H9 (cell line): ENCODE data around the gene RPS6KB1. TPM values are rescaled to one million over a fixed set of nuclear protein-coding genes. Genes with fewer than 3 reads are reported as not detected.

Experiments used
- DNase-seq: peaks from one replicate; pipeline ENCODE4 v3.0.0-alpha.2; 2017
- H2AFZ ChIP-seq: one replicate; pipeline ENCODE4 v1.6.1; 2013; ENCODE audit warnings: mild to moderate bottlenecking, low read length, control low read depth, moderate library complexity
- H2AK5ac ChIP-seq: 2 replicates; pipeline ENCODE4 v1.6.1; 2013; ENCODE audit warnings: low read length, control low read depth, mixed read lengths; ENCODE audit not compliant: insufficient read length
- H2BK120ac ChIP-seq: one replicate; pipeline ENCODE4 v1.6.1; 2013; ENCODE audit warnings: low read depth, mild to moderate bottlenecking, low read length, control low read depth, inconsistent platforms; ENCODE audit not compliant: poor library complexity, severe bottlenecking
- H2BK12ac ChIP-seq: 2 replicates; pipeline ENCODE4 v1.6.1; 2013; ENCODE audit warnings: low read length, control low read depth, mixed read lengths, low read depth; ENCODE audit not compliant: insufficient read length
- H2BK15ac ChIP-seq: 2 replicates; pipeline ENCODE4 v1.6.1; 2013; ENCODE audit warnings: low read depth, low read length, control low read depth
- H2BK20ac ChIP-seq: one replicate; pipeline ENCODE4 v1.6.1; 2013; ENCODE audit warnings: low read depth, mild to moderate bottlenecking, low read length, control low read depth, inconsistent platforms; ENCODE audit not compliant: poor library complexity, severe bottlenecking
- H2BK5ac ChIP-seq: 2 replicates; pipeline ENCODE4 v1.6.1; 2013; ENCODE audit warnings: low read length, control low read depth, mixed read lengths; ENCODE audit not compliant: insufficient read length
- H3K14ac ChIP-seq: 2 replicates; pipeline ENCODE4 v1.6.1; 2013; ENCODE audit warnings: low read length, control low read depth; ENCODE audit not compliant: insufficient read depth
- H3K18ac ChIP-seq: 2 replicates; pipeline ENCODE4 v1.6.1; 2013; ENCODE audit warnings: low read depth, mild to moderate bottlenecking, mixed read lengths, low read length, control low read depth; ENCODE audit not compliant: insufficient read length
- H3K23ac ChIP-seq: 2 replicates; pipeline ENCODE4 v1.6.1; 2013; ENCODE audit warnings: low read length, control low read depth, mixed read lengths, low read depth; ENCODE audit not compliant: insufficient read length
- H3K23me2 ChIP-seq: 2 replicates; pipeline ENCODE4 v1.6.1; 2013; ENCODE audit warnings: low read depth, mild to moderate bottlenecking, mixed read lengths, low read length, control low read depth; ENCODE audit not compliant: insufficient read length, poor library complexity, severe bottlenecking
- H3K27ac ChIP-seq: 2 replicates; pipeline ENCODE4 v1.5.1; 2013; ENCODE audit warnings: low read length, control low read depth, mixed read lengths, low read depth; ENCODE audit not compliant: insufficient read length
- H3K27me3 ChIP-seq: 2 replicates; pipeline ENCODE4 v1.6.1; 2013; ENCODE audit warnings: low read length, control low read depth, inconsistent platforms; ENCODE audit not compliant: insufficient read depth
- H3K4ac ChIP-seq: 2 replicates; pipeline ENCODE4 v1.6.1; 2013; ENCODE audit warnings: low read depth, mild to moderate bottlenecking, control low read depth, inconsistent platforms, low read length, moderate library complexity
- H3K4me1 ChIP-seq: 2 replicates; pipeline ENCODE4 v1.6.1; 2013; ENCODE audit warnings: low read length, control low read depth, inconsistent platforms; ENCODE audit not compliant: insufficient read depth
- H3K4me2 ChIP-seq: 2 replicates; pipeline ENCODE4 v1.6.1; 2013; ENCODE audit warnings: low read length, control low read depth, mixed read lengths; ENCODE audit not compliant: insufficient read length, insufficient read depth
- H3K56ac ChIP-seq: 2 replicates; pipeline ENCODE4 v1.6.1; 2013; ENCODE audit warnings: low read depth, mild to moderate bottlenecking, mixed read lengths, low read length, control low read depth; ENCODE audit not compliant: insufficient read length
- H3K79me1 ChIP-seq: 2 replicates; pipeline ENCODE4 v1.6.1; 2013; ENCODE audit warnings: low read depth, mild to moderate bottlenecking, moderate library complexity, low read length, control low read depth, inconsistent platforms; ENCODE audit not compliant: insufficient read depth, poor library complexity, severe bottlenecking
- H3K79me2 ChIP-seq: 2 replicates; pipeline ENCODE4 v1.6.1; 2013; ENCODE audit warnings: low read length, control low read depth, inconsistent platforms; ENCODE audit not compliant: insufficient read depth
- H3K9ac ChIP-seq: 2 replicates; pipeline ENCODE4 v1.6.1; 2013; ENCODE audit warnings: low read length, control low read depth, mixed read lengths; ENCODE audit not compliant: insufficient read length; ENCODE audit errors: extremely low read depth
- H3K9me3 ChIP-seq: one replicate; pipeline ENCODE4 v1.6.1; 2013; ENCODE audit warnings: low read depth, low read length, inconsistent platforms; ENCODE audit not compliant: control insufficient read depth
- H3T11ph ChIP-seq: one replicate; pipeline ENCODE4 v1.6.1; 2013; ENCODE audit warnings: mild to moderate bottlenecking, low read length, control low read depth, inconsistent platforms
- H4K20me1 ChIP-seq: one replicate; pipeline ENCODE4 v1.6.1; 2013; ENCODE audit not compliant: control insufficient read depth, insufficient read length, insufficient read depth
- H4K5ac ChIP-seq: 2 replicates; pipeline ENCODE4 v1.6.1; 2013; ENCODE audit warnings: low read depth, mild to moderate bottlenecking, mixed read lengths, low read length, control low read depth; ENCODE audit not compliant: insufficient read length
- H4K8ac ChIP-seq: replicated peaks from 2 replicates; pipeline ENCODE4 v1.6.1; 2013; ENCODE audit warnings: low read length, control low read depth, mixed read lengths, low read depth; ENCODE audit not compliant: insufficient read length
- H4K91ac ChIP-seq: 2 replicates; pipeline ENCODE4 v1.6.1; 2013; ENCODE audit warnings: low read depth, mild to moderate bottlenecking, moderate library complexity, mixed read lengths, low read length, control low read depth; ENCODE audit not compliant: insufficient read length
- H3K27ac Mint-ChIP-seq, 3 experiments: 2 replicates in 2 of 3; 3 replicates in 1 of 3; pipeline ENCODE4 v1.8.0; 2020 to 2021; ENCODE audit warnings: mixed read lengths in 3 of 3, mild to moderate bottlenecking in 1 of 3, moderate library complexity in 1 of 3
- H3K27me3 Mint-ChIP-seq: 2 replicates; pipeline ENCODE4 v1.8.0; 2021; ENCODE audit warnings: low read depth, mild to moderate bottlenecking, moderate library complexity, mixed read lengths
- H3K36me3 Mint-ChIP-seq, 3 experiments: 2 replicates in 2 of 3; 3 replicates in 1 of 3; pipeline ENCODE4 v1.8.0; 2020 to 2021; ENCODE audit warnings: low read depth in 3 of 3, mixed read lengths in 3 of 3; ENCODE audit not compliant: insufficient read depth in 1 of 3
- H3K4me1 Mint-ChIP-seq, 2 experiments: 2 replicates each; pipeline ENCODE4 v1.8.0; 2020; ENCODE audit warnings: mixed read lengths in 2 of 2
- H3K4me3 Mint-ChIP-seq, 2 experiments: 2 replicates in 1 of 2; 3 replicates in 1 of 2; pipeline ENCODE4 v1.8.0; 2020 to 2021; ENCODE audit warnings: mild to moderate bottlenecking in 2 of 2, mixed read lengths in 2 of 2, moderate library complexity in 1 of 2
- H3K9me3 Mint-ChIP-seq, 2 experiments: 2 replicates in 1 of 2; 3 replicates in 1 of 2; pipeline ENCODE4 v1.8.0; 2020; ENCODE audit warnings: mild to moderate bottlenecking in 2 of 2, mixed read lengths in 2 of 2, moderate library complexity in 1 of 2
- WGBS: extraction: QIAGEN DNeasy Blood & Tissue Kit; methylation state at CpG from one replicate; pipeline ENCODE4 v1.1.7; 2013; ENCODE audit warnings: missing lambda C conversion rate, low lambda C conversion rate, mixed read lengths; ENCODE audit not compliant: insufficient read length; ENCODE audit errors: extremely low coverage; 5-methylcytosine and 5-hydroxymethylcytosine counted together
- total RNA-seq: library from RNA; stranded (reverse); gene quantifications from 2 replicates; pipeline ENCODE4 v1.2.1, GENCODE V29; 2021
- TF ChIP-seq, protein P1 (sequence below): fragments of 200-600 bp; sonication (generic); conservative IDR thresholded peaks from 3 replicates; pipeline ENCODE4 v1.8.0; 2021; ENCODE audit warnings: antibody characterized with exemption, mild to moderate bottlenecking

The RPS6KB1 gene
- total RNA-seq, 1 experiment from 2014 or later, result 36.1 TPM

- no peaks in the 10 kb centered on the region for H3K9me3 Mint-ChIP-seq
- Histone ChIP-seq H2AK5ac (no peak overlapping the region), H3K14ac (no peak overlapping the region), H2AFZ (no peak overlapping the region), H3K23me2 (no peaks in the 10 kb centered on the region), H4K91ac (no peak overlapping the region), H3K9ac (no peak overlapping the region), H3T11ph (no peak overlapping the region), H2BK12ac (no peak overlapping the region), H2BK120ac (no peak overlapping the region), H2BK15ac (no peak overlapping the region), H3K56ac (no peak overlapping the region), H3K4me2 (no peak overlapping the region), H3K79me1 (no peaks in the 10 kb centered on the region), H4K8ac (no peak overlapping the region), H3K79me2 (no peaks in the 10 kb centered on the region), H2BK20ac (no peak overlapping the region), H4K5ac (no peak overlapping the region), H4K20me1 (no peaks in the 10 kb centered on the region), H2BK5ac (no peak overlapping the region), H3K4me1 (no peaks in the 10 kb centered on the region), H3K4ac (no peak overlapping the region), H3K27ac (no peak overlapping the region), H3K27me3 (no peaks in the 10 kb centered on the region), H3K23ac (no peak overlapping the region), H3K18ac (no peak overlapping the region), H3K9me3 (no peaks in the 10 kb centered on the region)
- DNase-seq, result no peak
- H3K4me1 Mint-ChIP-seq, result no peaks in the 10 kb centered on the region
- TF ChIP-seq, protein P1, sequence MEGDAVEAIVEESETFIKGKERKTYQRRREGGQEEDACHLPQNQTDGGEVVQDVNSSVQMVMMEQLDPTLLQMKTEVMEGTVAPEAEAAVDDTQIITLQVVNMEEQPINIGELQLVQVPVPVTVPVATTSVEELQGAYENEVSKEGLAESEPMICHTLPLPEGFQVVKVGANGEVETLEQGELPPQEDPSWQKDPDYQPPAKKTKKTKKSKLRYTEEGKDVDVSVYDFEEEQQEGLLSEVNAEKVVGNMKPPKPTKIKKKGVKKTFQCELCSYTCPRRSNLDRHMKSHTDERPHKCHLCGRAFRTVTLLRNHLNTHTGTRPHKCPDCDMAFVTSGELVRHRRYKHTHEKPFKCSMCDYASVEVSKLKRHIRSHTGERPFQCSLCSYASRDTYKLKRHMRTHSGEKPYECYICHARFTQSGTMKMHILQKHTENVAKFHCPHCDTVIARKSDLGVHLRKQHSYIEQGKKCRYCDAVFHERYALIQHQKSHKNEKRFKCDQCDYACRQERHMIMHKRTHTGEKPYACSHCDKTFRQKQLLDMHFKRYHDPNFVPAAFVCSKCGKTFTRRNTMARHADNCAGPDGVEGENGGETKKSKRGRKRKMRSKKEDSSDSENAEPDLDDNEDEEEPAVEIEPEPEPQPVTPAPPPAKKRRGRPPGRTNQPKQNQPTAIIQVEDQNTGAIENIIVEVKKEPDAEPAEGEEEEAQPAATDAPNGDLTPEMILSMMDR, result no peak
- H3K4me3 Mint-ChIP-seq, result no peak overlapping the region
- H3K36me3 Mint-ChIP-seq, result peaks cover 2 to 23% (median 12%) of the 10 kb centered on the region in 3 experiments; a peak in 6 of 7 replicates
- H3K27ac Mint-ChIP-seq, result no peak overlapping the region
- no peaks in the 10 kb centered on the region for H3K27me3 Mint-ChIP-seq
- 100% methylated on average over 1 of the region's 3 CpGs for WGBS
Observed at GRCh38 chr17:59950049-59950448, 57.1 kb downstream of the RPS6KB1 start.
